HEK293T (cell line): ENCODE results near the gene LRRC36.

ENCODE experiments used
- CTBP1 ChIP-seq: fragments of 450-650 bp; IDR thresholded peaks from 2 replicates; pipeline ENCODE4 v1.6.1; 2016; ENCODE audit warnings: borderline replicate concordance
- FOXA1 ChIP-seq: fragments of 450-650 bp; IDR thresholded peaks from 2 replicates; pipeline ENCODE4 v1.6.1; 2016; ENCODE audit warnings: mild to moderate bottlenecking
- SP1 ChIP-seq: fragments of 450-650 bp; IDR thresholded peaks from 2 replicates; pipeline ENCODE4 v1.6.1; 2017
- SUZ12 ChIP-seq: fragments of 450-650 bp; IDR thresholded peaks from 2 replicates; pipeline ENCODE4 v1.6.1; 2016; ENCODE audit warnings: mild to moderate bottlenecking
- TARDBP ChIP-seq: fragments of 450-650 bp; IDR thresholded peaks from 2 replicates; pipeline ENCODE4 v1.6.1; 2016

GRCh38 chr16:67294171-67294757 lies 32.4 kb upstream of the LRRC36 start:
- TF ChIP-seq SUZ12 (no peak), CTBP1 (no peak), SP1 (no peak), FOXA1 (no peak), TARDBP (no peak)
